Sigmoid colon (tissue), 7 donors: ENCODE measurements around the gene FAM53C. TPM values are rescaled to one million over a fixed set of nuclear protein-coding genes. Genes with fewer than 3 reads are reported as not detected.

ENCODE experiments used
- DNase-seq: peaks from one replicate; pipeline ENCODE4 v3.0.0-alpha.2; 2019
- H3K27ac ChIP-seq, 4 donors: fragments of 200-600 bp; sonication (generic); one replicate each; pipeline ENCODE4 v1.5.1; 2016 to 2019; ENCODE audit warnings: mild to moderate bottlenecking in 1 of 4
- H3K27me3 ChIP-seq, 3 donors: fragments of 200-600 bp; sonication (generic); one replicate each; pipeline ENCODE4 v1.5.1; 2019; ENCODE audit warnings: mild to moderate bottlenecking in 1 of 3
- H3K36me3 ChIP-seq, 4 donors: fragments of 200-600 bp; sonication (generic); one replicate each; pipeline ENCODE4 v1.5.1; 2016 to 2019
- H3K4me1 ChIP-seq, 4 donors: fragments of 200-600 bp; sonication (generic); one replicate each; pipeline ENCODE4 v1.5.1; 2017 to 2019
- H3K4me3 ChIP-seq, 4 donors: fragments of 200-600 bp; sonication (generic); one replicate each; pipeline ENCODE4 v1.5.1; 2017 to 2019; ENCODE audit warnings: mild to moderate bottlenecking in 2 of 4, moderate library complexity in 1 of 4
- H3K9me3 ChIP-seq, 4 donors: fragments of 200-600 bp in 3 of 4; sonication (generic) in 3 of 4; one replicate each; pipeline versions ENCODE4 v1.5.1 to v1.6.1; 2013 to 2019
- CTCF ChIP-seq, 4 experiments: fragments of 450-650 bp in 3 of 4; fragments of 200-600 bp in 1 of 4; IDR thresholded peaks; one replicate each; pipeline ENCODE4 v1.5.1; 2016 to 2019; ENCODE audit warnings: antibody characterized with exemption in 4 of 4, mild to moderate bottlenecking in 3 of 4, moderate library complexity in 2 of 4
- EP300 ChIP-seq, 4 donors: sonication (generic); formaldehyde crosslinking; IDR thresholded peaks; one replicate each; pipeline ENCODE4 v1.6.1; 2017; ENCODE audit warnings: antibody characterized with exemption in 4 of 4
- POLR2A ChIP-seq, 2 donors: fragments of 450-650 bp; IDR thresholded peaks; one replicate each; pipeline ENCODE4 v1.6.1; 2016; ENCODE audit warnings: antibody characterized with exemption in 2 of 2, mild to moderate bottlenecking in 2 of 2, moderate library complexity in 2 of 2
- POLR2AphosphoS5 ChIP-seq, 4 donors: sonication (generic); formaldehyde crosslinking; IDR thresholded peaks; one replicate each; pipeline ENCODE4 v1.6.1; 2017; ENCODE audit warnings: antibody characterized with exemption in 4 of 4
- WGBS, 2 donors: extraction: QIAGEN DNeasy Blood & Tissue Kit; methylation state at CpG; one replicate each; pipeline ENCODE4 v1.1.7; 2013; 5-methylcytosine and 5-hydroxymethylcytosine counted together
- intact Hi-C: fragments of 100-400 bp; cut with DNase I; formaldehyde crosslinking; loops from one replicate; pipeline ENCODE4 v1.15.1; 2023
- polyA plus RNA-seq, 3 donors: library from polyadenylated mRNA; stranded (reverse); fragments of 200-250 nt; gene quantifications; one replicate each; pipeline ENCODE4 v1.2.3, GENCODE V29; 2013
- total RNA-seq, 4 donors: library from RNA; depleted of rRNA; stranded (reverse); fragments of >200 nt; gene quantifications; one replicate each; pipeline ENCODE4 v1.1.0, GENCODE V29; 2016
- donor health status: healthy with polysubstance abuse.
- donor health status: Bipolar disorder and iron deficiency.
- donor health status: healthy.

FAM53C gene
- total RNA-seq, result 10 to 100 TPM; 26.8 to 28.5 (median 27.7) TPM
- polyA plus RNA-seq, result 10 to 100 TPM in 2 of 3 donors, 1 to 10 TPM in 1; 6.0 to 12.8 (median 10.6) TPM

- intact Hi-C loops, result loop anchor here (1.0 to 10.0 kb wide), 4 partner anchors 14 to 417 kb away; partner anchors contain the start of genes CDC23, CTNNA1, FAM13B and KDM3B
- H3K27me3 ChIP-seq, result no peaks in the 10 kb centered on the region
- 1% methylated on average over 56 of the region's 56 CpGs for WGBS, 2 donors
Measured at GRCh38 chr5:138337685-138338410, at the start of gene FAM53C. TSS of gene FAM53C (plus strand) at chr5:138338266. CDS start at chr5:138341336, 3,070 bp downstream.

GRCh38 chr5:138289296-138289695 lies 48.8 kb upstream of the FAM53C start:
- Histone ChIP-seq H3K27me3 (no peaks in the 10 kb centered on the region), H3K4me3 (no peak overlapping the region), H3K4me1 (no peaks in the 10 kb centered on the region), H3K9me3 (no peaks in the 10 kb centered on the region), H3K27ac (no peak overlapping the region), H3K36me3 (no peaks in the 10 kb centered on the region)
- no peak for DNase-seq
- WGBS, 2 donors, result 89 to 90% methylated on average over 3 of the region's 3 CpGs
- TF ChIP-seq EP300 (IDR thresholded peaks at IDR 0.05) (no peak), CTCF (IDR thresholded peaks at IDR 0.05) (no peak), POLR2A (IDR thresholded peaks at IDR 0.05) (no peak), POLR2AphosphoS5 (IDR thresholded peaks at IDR 0.05) (no peak)
- intact Hi-C loops, result no loop called here

More at GRCh38 chr5:138337685-138338410, at the start of gene FAM53C:
- DNase-seq, result peak; percentile 96
- peaks cover 0 to 18% (median 7%) of the 10 kb centered on the region in 4 donors for H3K36me3 ChIP-seq
- peak within 1 kb of the TSS; percentile 93 to 96 (median 95) for H3K27ac ChIP-seq
- H3K4me1 ChIP-seq, result peaks cover 0 to 33% (median 26%) of the 10 kb centered on the region in 4 donors
- H3K9me3 ChIP-seq, result no peaks in the 10 kb centered on the region
- peak within 1 kb of the TSS; percentile 78 to 96 (median 88) for H3K4me3 ChIP-seq
- TF ChIP-seq CTCF (IDR thresholded peaks at IDR 0.05) (no peak), POLR2A (IDR thresholded peaks at IDR 0.05) (peak; percentile 89 to 94), POLR2AphosphoS5 (IDR thresholded peaks at IDR 0.05) (peak; percentile 97 to 99 (median 98)), EP300 (IDR thresholded peaks at IDR 0.05) (peak in 1 of 4 donors; percentile 3)

GRCh38 chr5:138303372-138303771 lies 34.7 kb upstream of the FAM53C start:
- no peaks in the 10 kb centered on the region for H3K36me3 ChIP-seq
- no peaks in the 10 kb centered on the region for H3K27me3 ChIP-seq
- no peaks in the 10 kb centered on the region for H3K4me1 ChIP-seq
- DNase-seq, result no peak
- WGBS, 2 donors, result 86 to 90% methylated on average over 6 of the region's 6 CpGs
- H3K27ac ChIP-seq, result no peak overlapping the region
- no peaks in the 10 kb centered on the region for H3K9me3 ChIP-seq
- TF ChIP-seq POLR2A (IDR thresholded peaks at IDR 0.05), result no peak
- TF ChIP-seq EP300 (IDR thresholded peaks at IDR 0.05), result no peak
- TF ChIP-seq POLR2AphosphoS5 (IDR thresholded peaks at IDR 0.05), result no peak
- no peak for TF ChIP-seq CTCF (IDR thresholded peaks at IDR 0.05)
- intact Hi-C loops, result no loop called here
- no peak overlapping the region for H3K4me3 ChIP-seq

GRCh38 chr5:138305797-138306196 lies 32.3 kb upstream of the FAM53C start:
- intact Hi-C loops, result no loop called here
- no peak for TF ChIP-seq POLR2A (IDR thresholded peaks at IDR 0.05)
- no peak for TF ChIP-seq EP300 (IDR thresholded peaks at IDR 0.05)
- no peak for TF ChIP-seq CTCF (IDR thresholded peaks at IDR 0.05)
- no peak for TF ChIP-seq POLR2AphosphoS5 (IDR thresholded peaks at IDR 0.05)
- DNase-seq, result no peak
- no peaks in the 10 kb centered on the region for H3K9me3 ChIP-seq
- no peaks in the 10 kb centered on the region for H3K27me3 ChIP-seq
- no peaks in the 10 kb centered on the region for H3K4me1 ChIP-seq
- H3K4me3 ChIP-seq, result no peak overlapping the region
- 64 to 76% methylated on average over 1 of the region's 1 CpG for WGBS, 2 donors
- H3K36me3 ChIP-seq, result no peaks in the 10 kb centered on the region
- no peak overlapping the region for H3K27ac ChIP-seq
